HUES48 (cell line): ENCODE results near the gene PDK1.
"Not testable (repeated sequence)": the region's sequence is repeated elsewhere in the genome, so short reads cannot be mapped to it uniquely, and the experiment has no call there.

Source experiments
- H3K27ac ChIP-seq: one replicate; pipeline ENCODE4 v1.7.0; 2013; ENCODE audit warnings: low read depth, low read length, inconsistent platforms
- H3K27me3 ChIP-seq: 2 replicates; pipeline ENCODE4 v1.6.1; 2013; ENCODE audit warnings: mild to moderate bottlenecking, low read length; ENCODE audit not compliant: control insufficient read depth, insufficient read depth
- H3K36me3 ChIP-seq: 2 replicates; pipeline ENCODE4 v1.6.1; 2013; ENCODE audit warnings: low read length; ENCODE audit not compliant: control insufficient read depth, insufficient read depth
- H3K4me1 ChIP-seq: 2 replicates; pipeline ENCODE4 v1.6.1; 2013; ENCODE audit warnings: mild to moderate bottlenecking, low read length; ENCODE audit not compliant: control insufficient read depth, insufficient read depth
- H3K4me3 ChIP-seq: 2 replicates; pipeline ENCODE4 v1.5.1; 2013; ENCODE audit warnings: mild to moderate bottlenecking, low read depth, low read length
- H3K9ac ChIP-seq: 2 replicates; pipeline ENCODE4 v1.6.1; 2013; ENCODE audit warnings: mild to moderate bottlenecking, low read depth, low read length, moderate library complexity
- H3K9me3 ChIP-seq: 2 replicates; pipeline ENCODE4 v1.6.1; 2013; ENCODE audit warnings: low read length; ENCODE audit not compliant: control insufficient read depth, insufficient read depth

PDK1 gene

DNA sequence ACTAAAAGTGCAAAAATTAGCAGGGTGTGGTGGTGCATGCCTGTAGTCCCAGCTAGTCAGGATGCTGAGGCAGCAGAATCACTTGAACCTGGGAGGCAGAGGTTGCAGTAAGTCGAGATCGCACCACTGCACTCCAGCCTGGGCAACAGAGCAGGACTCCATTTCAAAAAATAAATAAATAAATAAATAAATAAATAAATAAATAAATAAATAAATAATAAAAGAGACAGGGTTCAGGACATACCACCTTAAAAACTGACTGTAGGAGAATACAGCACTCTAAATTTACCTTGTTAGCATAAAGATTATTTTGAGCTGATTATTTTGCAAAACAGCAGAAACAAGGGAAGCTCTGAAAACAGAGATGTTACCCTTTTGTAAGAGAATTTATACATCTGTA is 23.4 kb upstream of the PDK1 start:
- H3K4me3 ChIP-seq, H3K4me1 ChIP-seq, H3K9ac ChIP-seq, H3K36me3 ChIP-seq, H3K27me3 ChIP-seq: not testable (repeated sequence)
- Histone ChIP-seq H3K9me3 (peaks cover 54% of the 10 kb centered on the region), H3K27ac (peak overlapping the region; percentile 88)

DNA sequence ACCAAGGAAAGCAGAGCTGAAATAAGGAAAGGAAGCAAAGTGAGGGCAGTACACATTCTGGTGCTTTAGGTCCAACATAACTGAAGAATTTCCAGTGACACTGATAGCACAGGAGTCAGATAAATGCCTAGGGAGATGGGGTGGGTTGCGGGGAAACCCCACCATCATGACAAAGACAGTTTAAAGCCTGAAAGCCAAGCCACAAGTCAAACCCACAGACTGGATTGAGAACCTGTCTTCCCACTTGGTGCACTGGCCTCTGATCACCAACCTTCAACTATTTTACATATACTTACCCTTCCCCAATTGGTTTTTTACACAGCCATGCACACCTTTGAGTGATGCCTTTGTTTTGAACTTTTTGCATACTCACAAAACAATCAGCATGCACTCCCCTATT is 22.2 kb upstream of the PDK1 start:
- H3K4me3 ChIP-seq: no peak overlapping the region
- H3K27me3 ChIP-seq: no peaks in the 10 kb centered on the region
- H3K27ac ChIP-seq: peak overlapping the region; percentile 88
- H3K9me3 ChIP-seq: peaks cover 54% of the 10 kb centered on the region
- no peaks in the 10 kb centered on the region; the same call in 1 of the 2 replicates for H3K4me1 ChIP-seq
- H3K36me3 ChIP-seq: no peaks in the 10 kb centered on the region
- H3K9ac ChIP-seq: no peak overlapping the region

DNA sequence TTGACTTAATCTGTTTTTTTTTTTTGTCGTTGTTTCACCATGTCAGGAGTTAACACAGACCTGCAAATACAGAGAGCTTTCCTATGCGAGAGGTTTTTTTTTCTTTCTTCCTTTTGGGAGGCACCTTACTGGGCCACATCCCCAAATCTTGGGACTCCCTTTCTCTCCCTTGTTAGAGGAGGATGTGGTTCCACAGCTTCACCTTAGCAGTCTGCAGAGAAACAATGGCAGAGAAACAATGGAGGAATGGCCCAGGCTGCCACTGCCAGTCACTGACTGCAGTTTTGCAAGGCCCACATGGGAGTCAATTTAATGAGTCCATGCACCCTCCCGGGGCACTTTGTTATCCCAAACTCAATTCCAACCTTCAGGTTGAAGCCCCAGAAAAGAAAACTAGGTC is 20.8 kb upstream of the PDK1 start:
- Histone ChIP-seq H3K9ac (no peak overlapping the region), H3K4me1 (no peaks in the 10 kb centered on the region; the same call in 1 of the 2 replicates), H3K4me3 (no peak overlapping the region), H3K9me3 (peaks cover 59% of the 10 kb centered on the region), H3K27ac (peak overlapping the region; percentile 78), H3K27me3 (no peaks in the 10 kb centered on the region), H3K36me3 (no peaks in the 10 kb centered on the region)

DNA sequence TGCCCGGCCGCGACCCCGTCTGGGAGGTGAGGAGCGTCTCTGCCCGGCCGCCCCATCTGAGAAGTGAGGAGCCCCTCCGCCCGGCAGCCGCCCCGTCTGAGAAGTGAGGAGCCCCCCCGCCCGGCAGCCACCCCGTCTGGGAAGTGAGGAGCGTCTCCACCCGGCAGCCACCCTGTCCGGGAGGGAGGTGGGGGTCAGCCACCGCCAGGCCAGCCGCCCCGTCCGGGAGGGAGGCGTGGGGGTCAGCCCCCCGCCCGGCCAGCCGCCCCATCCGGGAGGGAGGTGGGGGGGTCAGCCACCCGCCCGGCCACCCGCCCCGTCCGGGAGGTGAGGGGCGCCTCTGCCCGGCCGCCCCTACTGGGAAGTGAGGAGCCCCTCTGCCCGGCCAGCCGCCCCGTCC is 18.0 kb upstream of the PDK1 start:
- H3K9me3 ChIP-seq: peaks cover 49% of the 10 kb centered on the region

DNA sequence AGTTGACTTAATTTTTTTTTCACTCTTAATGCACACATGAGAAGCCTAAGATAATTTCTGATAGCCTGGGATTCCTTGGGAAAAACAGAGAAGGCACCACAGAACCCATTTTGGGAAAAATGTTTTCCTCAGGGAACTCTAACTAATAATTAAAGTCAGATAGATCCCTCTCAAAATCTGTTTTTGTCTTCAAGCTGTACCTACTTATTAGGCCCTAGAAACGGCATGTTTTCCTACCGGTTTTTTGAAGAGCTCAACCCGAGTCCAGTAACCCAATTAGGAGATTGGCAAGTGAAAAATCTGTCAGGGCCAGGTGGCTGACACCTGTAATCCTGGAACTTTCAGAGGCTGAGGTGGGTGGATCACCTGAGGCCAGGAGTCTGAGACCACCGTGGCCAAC is 16.1 kb upstream of the PDK1 start:
- peaks cover 45% of the 10 kb centered on the region for H3K9me3 ChIP-seq
- no peaks in the 10 kb centered on the region; the same call in 1 of the 2 replicates for H3K4me1 ChIP-seq
- no peaks in the 10 kb centered on the region for H3K27me3 ChIP-seq

More for the DNA sequence above, 18.0 kb upstream of the PDK1 start:
- not testable (repeated sequence) for H3K4me1 ChIP-seq, H3K9ac ChIP-seq, H3K36me3 ChIP-seq, H3K27ac ChIP-seq, H3K4me3 ChIP-seq, H3K27me3 ChIP-seq

DNA sequence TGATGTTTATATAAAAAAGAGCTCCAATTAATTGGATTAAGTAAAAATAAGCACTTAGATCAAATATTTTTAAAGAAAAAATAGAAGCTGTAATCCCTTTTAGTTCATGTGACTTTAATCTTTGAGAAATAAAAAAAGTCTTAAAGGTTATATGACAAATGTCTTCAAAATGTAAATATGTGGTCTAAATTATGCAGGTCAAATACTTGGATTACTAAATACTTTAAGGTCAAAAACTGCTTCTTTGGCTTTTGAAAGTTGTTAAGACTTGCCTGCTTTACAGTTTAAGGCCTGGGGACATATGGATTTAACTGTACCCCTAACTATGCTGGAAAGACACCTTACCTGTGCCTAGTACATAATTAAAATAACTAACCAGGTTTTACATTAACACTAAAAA is 15.5 kb upstream of the PDK1 start:
- peaks cover 50% of the 10 kb centered on the region for H3K9me3 ChIP-seq
- no peak overlapping the region for H3K4me3 ChIP-seq
- H3K36me3 ChIP-seq: no peaks in the 10 kb centered on the region
- no peaks in the 10 kb centered on the region for H3K27me3 ChIP-seq
- no peak overlapping the region for H3K9ac ChIP-seq
- H3K4me1 ChIP-seq: no peaks in the 10 kb centered on the region; the same call in 1 of the 2 replicates
- no peak overlapping the region for H3K27ac ChIP-seq

More for the DNA sequence above, 16.1 kb upstream of the PDK1 start:
- H3K27ac ChIP-seq: no peak overlapping the region
- no peak overlapping the region for H3K9ac ChIP-seq
- no peaks in the 10 kb centered on the region for H3K36me3 ChIP-seq
- no peak overlapping the region for H3K4me3 ChIP-seq

DNA sequence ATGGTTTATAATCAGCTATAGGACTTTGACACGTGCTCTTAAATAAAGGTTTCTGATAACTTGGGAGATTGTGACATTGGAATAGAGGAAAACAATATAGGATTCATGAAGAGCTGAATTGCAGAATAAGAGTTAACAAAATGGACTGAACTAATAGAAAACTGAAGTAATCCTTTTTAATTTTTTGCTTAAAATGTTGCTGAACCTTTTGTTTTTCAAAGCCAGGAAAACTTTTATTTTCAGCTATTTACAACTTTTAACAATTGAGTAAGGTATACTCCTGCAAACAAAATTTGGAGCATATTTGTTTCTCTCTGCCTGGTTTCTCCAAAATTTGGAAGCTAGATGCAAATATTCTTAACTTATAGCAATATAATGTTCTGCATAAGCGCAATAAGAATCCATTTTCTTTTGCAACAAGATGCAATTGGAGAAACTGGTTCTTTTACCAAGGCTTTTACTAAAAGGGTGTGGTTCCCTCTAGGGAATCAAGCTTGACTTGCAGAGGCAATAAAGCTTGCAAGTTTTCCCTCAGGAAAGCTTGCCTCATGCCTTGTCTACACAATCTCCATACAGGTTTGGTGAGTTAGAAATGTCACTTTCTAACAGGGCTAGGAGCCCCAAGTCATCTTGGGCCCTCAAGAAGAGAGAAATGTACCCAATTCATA is 10.3 kb upstream of the PDK1 start:
- Histone ChIP-seq H3K36me3 (no peaks in the 10 kb centered on the region), H3K9ac (no peak overlapping the region), H3K4me3 (no peak overlapping the region), H3K9me3 (peaks cover 54% of the 10 kb centered on the region), H3K27me3 (no peaks in the 10 kb centered on the region), H3K27ac (no peak overlapping the region), H3K4me1 (peaks cover 16% of the 10 kb centered on the region)

DNA sequence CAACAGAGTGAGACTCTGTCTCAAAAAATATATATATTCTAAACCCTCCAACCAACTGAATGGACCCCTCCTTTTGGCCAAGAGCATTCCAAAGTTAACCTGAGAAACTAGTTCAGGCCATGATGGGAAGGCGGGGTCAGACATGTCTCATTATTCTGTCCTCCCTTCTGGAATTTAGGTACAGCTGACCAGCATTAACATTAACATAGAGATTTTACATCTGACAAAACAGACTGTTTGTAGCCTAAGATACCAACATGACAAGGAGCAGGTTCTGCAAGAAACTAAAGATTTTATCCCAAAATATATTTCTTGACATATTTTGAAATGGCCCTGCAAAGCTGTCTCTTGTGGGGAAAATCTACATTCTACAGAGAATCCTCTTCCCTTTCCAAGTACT is 6.8 kb upstream of the PDK1 start:
- Histone ChIP-seq H3K9ac (no peak overlapping the region), H3K9me3 (peaks cover 42% of the 10 kb centered on the region), H3K4me3 (no peak overlapping the region), H3K27ac (peak overlapping the region; percentile 94), H3K4me1 (peaks cover 34% of the 10 kb centered on the region), H3K27me3 (no peaks in the 10 kb centered on the region), H3K36me3 (no peaks in the 10 kb centered on the region)

DNA sequence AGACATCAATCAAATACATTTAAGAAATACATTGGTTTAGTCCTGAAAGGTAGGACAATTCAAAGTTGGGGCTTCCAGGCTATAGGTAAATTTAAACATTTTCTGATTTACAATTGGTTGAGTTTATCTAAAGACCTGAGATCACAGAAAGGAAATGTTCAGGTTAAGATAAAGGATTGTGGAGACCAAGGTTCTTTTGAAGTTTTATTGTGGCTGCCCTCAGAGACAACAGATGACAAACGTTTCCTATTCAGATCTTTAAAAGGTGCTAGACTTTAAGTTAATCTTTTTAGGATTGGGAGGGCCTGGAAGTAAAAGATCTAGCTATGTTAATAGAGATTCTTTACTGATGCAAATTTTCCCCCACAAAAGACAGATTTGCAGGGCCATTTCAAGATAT is 6.1 kb upstream of the PDK1 start:
- not testable (repeated sequence) for H3K4me3 ChIP-seq, H3K27me3 ChIP-seq, H3K36me3 ChIP-seq, H3K9ac ChIP-seq
- Histone ChIP-seq H3K27ac (peak overlapping the region; percentile 94), H3K9me3 (peaks cover 37% of the 10 kb centered on the region), H3K4me1 (peaks cover 41% of the 10 kb centered on the region)

DNA sequence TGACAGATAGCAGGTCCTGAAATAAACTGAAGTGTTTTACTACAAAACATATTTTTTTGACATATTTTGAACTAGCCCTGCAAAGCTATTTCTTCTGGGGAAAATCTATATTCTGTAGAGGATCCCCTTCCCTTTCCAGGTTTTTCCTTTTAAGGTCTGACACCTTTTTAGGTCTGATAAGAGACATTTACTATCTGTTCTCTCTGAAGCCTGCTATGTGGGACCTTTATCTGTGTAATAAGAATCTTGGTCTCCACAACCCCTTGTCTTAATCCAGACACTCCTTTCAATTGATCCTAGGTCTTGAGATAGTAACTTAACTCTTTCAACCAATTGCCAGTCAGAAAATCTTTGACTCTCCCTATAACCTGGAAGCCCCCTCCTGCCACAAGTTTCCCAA is 5.5 kb upstream of the PDK1 start:
- H3K4me3 ChIP-seq: no peak overlapping the region
- no peak overlapping the region for H3K9ac ChIP-seq
- H3K27ac ChIP-seq: peak overlapping the region; percentile 94
- H3K4me1 ChIP-seq: peaks cover 45% of the 10 kb centered on the region
- H3K9me3 ChIP-seq: peaks cover 31% of the 10 kb centered on the region
- H3K27me3 ChIP-seq: no peaks in the 10 kb centered on the region; the same call in 1 of the 2 replicates
- no peaks in the 10 kb centered on the region for H3K36me3 ChIP-seq

DNA sequence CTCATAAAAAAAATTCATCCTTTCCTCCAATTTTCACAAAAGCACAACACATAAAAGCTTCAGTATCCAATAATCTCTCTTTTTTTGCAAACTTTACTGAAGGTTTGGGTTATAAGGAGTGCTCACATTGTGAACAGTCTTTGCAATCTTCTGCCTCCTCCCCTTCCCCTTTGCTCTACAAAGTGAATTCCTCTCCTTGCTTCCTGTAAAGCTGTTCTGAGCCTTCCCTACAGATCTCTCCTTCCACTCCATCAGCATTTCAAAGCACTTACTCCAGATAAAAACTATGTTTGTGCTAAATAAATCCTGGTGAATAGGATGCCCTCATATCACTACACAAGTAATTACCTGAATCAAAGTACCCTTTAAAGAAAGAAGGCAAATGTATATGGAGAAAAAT is 4.6 kb upstream of the PDK1 start:
- Histone ChIP-seq H3K4me1 (peaks cover 45% of the 10 kb centered on the region), H3K9ac (no peak overlapping the region; the same call in 1 of the 2 replicates), H3K4me3 (0 out of 2 replicates have a peak overlapping the region, but pooled peaks have one; percentile 0), H3K36me3 (no peaks in the 10 kb centered on the region), H3K27ac (peak overlapping the region; percentile 94), H3K27me3 (no peaks in the 10 kb centered on the region; the same call in 1 of the 2 replicates), H3K9me3 (peaks cover 23% of the 10 kb centered on the region)
